A549 (cell line): ENCODE measurements around the gene TNS3. TPM values are rescaled to one million over a fixed set of nuclear protein-coding genes. Genes with fewer than 3 reads are reported as not detected.

Source experiments
- ATAC-seq, 2 experiments: fragments of 200-7000 bp in 1 of 2; fragments of >200 bp in 1 of 2; cut with Nextera tagmentation in 1 of 2; cut with Tn5 transposase in 1 of 2; 3 replicates each; pipeline versions ENCODE4 v1.8.0 to v1.9.1; 2018 to 2020; ENCODE audit warnings: mild to moderate bottlenecking in 1 of 2, moderate library complexity in 1 of 2
- CTCF ChIA-PET: fragments of 300-600 bp; sonication (Branson Sonifier 250); formaldehyde crosslinking; extraction: SDS; loops from one replicate; lab custom pipeline; 2021; ENCODE audit warnings: antibody characterized with exemption, inconsistent platforms; lab: Yijun Ruan, JAX
- POLR2A ChIA-PET: fragments of 350-600 bp; formaldehyde crosslinking; extraction: SDS; loops from one replicate; lab custom pipeline; 2021; ENCODE audit warnings: antibody characterized with exemption, inconsistent platforms; lab: Yijun Ruan, JAX
- DNase-seq, 2 experiments: peaks; one replicate each; pipeline versions ENCODE4 v3.0.0 to v3.0.0-alpha.2; 2011 to 2016; ENCODE audit warnings: low read depth in 1 of 2, low spot score in 1 of 2
- FAIRE-seq: peaks from 2 replicates; lab custom pipeline; 2011; peaks lifted over from hg19 to GRCh38; lab: Jason Lieb, UNC
- H3K27ac ChIP-seq, 2 experiments: fragments of >200 bp; sonication (Bioruptor Twin); formaldehyde crosslinking; 3 replicates each; pipeline ENCODE4 v1.5.1; 2016 to 2017
- H3K4me1 ChIP-seq: fragments of >200 bp; sonication (Bioruptor Twin); formaldehyde crosslinking; 3 replicates; pipeline ENCODE4 v1.6.1; 2016
- H3K4me2 ChIP-seq: fragments of >200 bp; sonication (Bioruptor Twin); formaldehyde crosslinking; 3 replicates; pipeline ENCODE4 v1.6.1; 2016
- H3K4me3 ChIP-seq: fragments of >200 bp; sonication (Bioruptor Twin); formaldehyde crosslinking; 3 replicates; pipeline ENCODE4 v1.5.1; 2016
- H3K9me3 ChIP-seq: fragments of >200 bp; sonication (Bioruptor Twin); formaldehyde crosslinking; 3 replicates; pipeline ENCODE4 v1.6.1; 2016
- BHLHE40 ChIP-seq: IDR thresholded peaks from 2 replicates; pipeline ENCODE4 v1.6.1; 2012; ENCODE audit warnings: low read depth, low read length, inconsistent platforms
- CBX2 ChIP-seq: fragments of 200-600 bp; sonication (generic); IDR thresholded peaks from 2 replicates; pipeline ENCODE4 v1.6.1; 2016; ENCODE audit warnings: low read depth, mild to moderate bottlenecking, borderline replicate concordance
- CBX8 ChIP-seq: fragments of 200-600 bp; sonication (generic); IDR thresholded peaks from 2 replicates; pipeline ENCODE4 v1.6.1; 2016
- CEBPB ChIP-seq, 2 experiments: fragments of >200 bp in 1 of 2; sonication (Bioruptor Twin) in 1 of 2; formaldehyde crosslinking in 1 of 2; IDR thresholded peaks; 2 replicates each; pipeline ENCODE4 v1.6.1; 2012 to 2016
- EP300 ChIP-seq, 2 experiments: fragments of >200 bp; sonication (Bioruptor Twin); formaldehyde crosslinking; IDR thresholded peaks; 2 replicates in 1 of 2; 3 replicates in 1 of 2; pipeline ENCODE4 v1.6.1; 2016 to 2017
- ESRRA ChIP-seq: fragments of 150-350 bp; IDR thresholded peaks from 2 replicates; pipeline ENCODE4 v1.6.1; 2014; ENCODE audit warnings: mild to moderate bottlenecking, low read length, borderline replicate concordance
- FOSB ChIP-seq: fragments of 250-450 bp; sonication (Bioruptor Pico); IDR thresholded peaks from 2 replicates; pipeline ENCODE4 v1.5.0; 2020; ENCODE audit warnings: mild to moderate bottlenecking, moderate library complexity
- FOXS1 ChIP-seq: fragments of 250-450 bp; sonication (Bioruptor Pico); IDR thresholded peaks from 2 replicates; pipeline ENCODE4 v1.5.0; 2020; ENCODE audit warnings: mild to moderate bottlenecking, moderate library complexity
- KDM1A ChIP-seq: fragments of 200-600 bp; sonication (generic); IDR thresholded peaks from 2 replicates; pipeline ENCODE4 v1.6.1; 2016; ENCODE audit warnings: low read depth, mild to moderate bottlenecking
- RARB ChIP-seq: fragments of 250-450 bp; sonication (Bioruptor Pico); IDR thresholded peaks from 2 replicates; pipeline ENCODE4 v1.8.0; 2021; ENCODE audit warnings: mild to moderate bottlenecking, moderate library complexity
- RFX5 ChIP-seq: fragments of 450-650 bp; IDR thresholded peaks from 2 replicates; pipeline ENCODE4 v1.7.1; 2014; ENCODE audit warnings: antibody characterized with exemption, mild to moderate bottlenecking, moderate library complexity
- SMC3 ChIP-seq: fragments of >200 bp; sonication (Bioruptor Twin); formaldehyde crosslinking; IDR thresholded peaks from 3 replicates; pipeline ENCODE4 v1.6.1; 2018; ENCODE audit warnings: inconsistent platforms
- TFCP2L1 ChIP-seq: fragments of 250-450 bp; sonication (Bioruptor Pico); IDR thresholded peaks from 2 replicates; pipeline ENCODE4 v1.5.0; 2021; ENCODE audit warnings: mild to moderate bottlenecking
- ZC3H11A ChIP-seq: fragments of 450-650 bp; IDR thresholded peaks from 2 replicates; pipeline ENCODE4 v1.6.1; 2014; ENCODE audit warnings: antibody characterized with exemption, mild to moderate bottlenecking
- ZSCAN20 ChIP-seq: fragments of 250-450 bp; sonication (Bioruptor Pico); IDR thresholded peaks from 2 replicates; pipeline ENCODE4 v1.8.0; 2022; ENCODE audit warnings: mild to moderate bottlenecking, moderate library complexity
- WGBS: methylation state at CpG from one replicate; pipeline ENCODE4 v1.1.6; 2017; ENCODE audit errors: missing lambda C conversion rate; 5-methylcytosine and 5-hydroxymethylcytosine counted together
- polyA plus RNA-seq, 4 experiments: library from polyadenylated mRNA; depleted of rRNA in 3 of 4; stranded (reverse); fragments of >200 nt; fragmentation: RNase III in 1 of 4; extraction: RNeasy Plus Mini Kit Qiagen cat#74134 plus additional on column Dnase treatment in 1 of 4; gene quantifications; 2 replicates in 3 of 4; 3 replicates in 1 of 4; pipeline ENCODE4 v1.2.3, GENCODE V29; 2011 to 2017
- TF ChIP-seq, protein P1 (sequence below): fragments of 250-450 bp; sonication (Bioruptor Pico); IDR thresholded peaks from 2 replicates; pipeline ENCODE4 v1.5.0; 2020; ENCODE audit warnings: low read depth, mild to moderate bottlenecking, moderate library complexity
- TF ChIP-seq, protein P2 (sequence below): fragments of >200 bp; sonication (Bioruptor Twin); formaldehyde crosslinking; IDR thresholded peaks from 3 replicates; pipeline ENCODE4 v1.6.1; 2016
- TF ChIP-seq, protein P3 (sequence below): fragments of >200 bp; sonication (Bioruptor Twin); formaldehyde crosslinking; IDR thresholded peaks from 2 replicates; pipeline ENCODE4 v1.6.1; 2016

Gene TNS3
- polyA plus RNA-seq, 2 of the 4 experiments (the other 2 are of a cell fraction), result 107 to 134 TPM

DNA sequence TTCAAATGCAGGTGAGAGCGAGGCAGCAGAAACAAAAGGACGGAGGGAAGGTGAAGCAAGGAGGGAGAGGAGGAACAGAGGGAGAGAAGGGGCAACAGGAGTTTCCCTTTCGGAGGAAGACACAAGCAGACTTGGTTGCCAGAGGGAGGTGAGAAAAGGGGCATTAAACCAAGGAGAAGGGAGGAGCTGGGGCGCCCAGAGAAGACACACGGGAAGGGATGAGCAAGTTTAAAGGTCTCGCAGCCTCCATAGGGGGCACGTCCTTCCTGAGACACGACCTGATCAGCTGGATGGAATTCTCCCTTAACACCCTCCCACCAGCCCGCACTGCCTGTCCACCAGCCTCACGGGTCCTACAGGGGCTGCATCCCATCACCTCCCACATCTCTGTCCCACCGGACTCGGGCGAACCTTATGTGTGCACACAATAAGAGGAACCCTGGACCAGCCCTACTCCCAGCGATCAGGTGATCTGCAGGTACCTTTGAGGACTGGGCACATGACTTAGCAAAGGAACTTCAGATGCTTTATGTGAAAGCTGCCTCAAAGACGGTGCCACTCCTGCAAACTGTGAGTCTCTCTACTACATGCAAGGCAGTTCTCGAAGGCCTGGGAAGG lies 251.2 kb downstream of the TNS3 start (continued):
- TF ChIP-seq, protein P1, sequence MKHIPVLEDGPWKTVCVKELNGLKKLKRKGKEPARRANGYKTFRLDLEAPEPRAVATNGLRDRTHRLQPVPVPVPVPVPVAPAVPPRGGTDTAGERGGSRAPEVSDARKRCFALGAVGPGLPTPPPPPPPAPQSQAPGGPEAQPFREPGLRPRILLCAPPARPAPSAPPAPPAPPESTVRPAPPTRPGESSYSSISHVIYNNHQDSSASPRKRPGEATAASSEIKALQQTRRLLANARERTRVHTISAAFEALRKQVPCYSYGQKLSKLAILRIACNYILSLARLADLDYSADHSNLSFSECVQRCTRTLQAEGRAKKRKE (CRISPR knock-in tag), result no peak
- no peak for TF ChIP-seq BHLHE40
- TF ChIP-seq SMC3, result no peak

DNA sequence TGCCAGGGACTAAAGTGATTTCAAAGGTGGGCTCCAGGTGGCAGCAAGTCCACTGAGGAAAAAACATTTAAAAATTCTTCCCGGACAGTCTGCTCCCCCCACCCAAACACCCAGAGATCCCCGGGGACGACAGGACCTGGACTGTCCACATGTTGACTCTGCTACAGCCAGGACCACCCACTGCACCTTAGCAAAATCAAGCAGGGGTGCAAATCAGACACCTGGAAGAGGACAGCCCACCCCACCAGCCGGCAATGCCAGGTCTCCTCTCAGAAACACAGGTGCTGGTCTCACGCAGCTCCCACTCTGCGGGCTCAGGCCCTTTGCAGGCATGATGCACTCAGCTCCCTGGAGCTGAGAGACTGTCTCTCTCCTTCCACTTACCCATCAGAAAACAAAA lies 251.9 kb downstream of the TNS3 start:
- no peak overlapping the region for H3K4me3 ChIP-seq
- CTCF ChIA-PET, result no interaction called here
- DNase-seq (no peak), FAIRE-seq (no peak), ATAC-seq (no peak)
- POLR2A ChIA-PET, result no interaction called here
- H3K4me2 ChIP-seq, result no peak overlapping the region
- H3K9me3 ChIP-seq, result no peaks in the 10 kb centered on the region
- WGBS, result 90% methylated on average over 6 of the region's 6 CpGs
- no peak overlapping the region; a peak in 1 of 6 replicates for H3K27ac ChIP-seq
- TF ChIP-seq, protein P2, sequence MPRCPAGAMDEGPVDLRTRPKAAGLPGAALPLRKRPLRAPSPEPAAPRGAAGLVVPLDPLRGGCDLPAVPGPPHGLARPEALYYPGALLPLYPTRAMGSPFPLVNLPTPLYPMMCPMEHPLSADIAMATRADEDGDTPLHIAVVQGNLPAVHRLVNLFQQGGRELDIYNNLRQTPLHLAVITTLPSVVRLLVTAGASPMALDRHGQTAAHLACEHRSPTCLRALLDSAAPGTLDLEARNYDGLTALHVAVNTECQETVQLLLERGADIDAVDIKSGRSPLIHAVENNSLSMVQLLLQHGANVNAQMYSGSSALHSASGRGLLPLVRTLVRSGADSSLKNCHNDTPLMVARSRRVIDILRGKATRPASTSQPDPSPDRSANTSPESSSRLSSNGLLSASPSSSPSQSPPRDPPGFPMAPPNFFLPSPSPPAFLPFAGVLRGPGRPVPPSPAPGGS, result no peak
- TF ChIP-seq CEBPB (IDR thresholded peaks at IDR 0.05), result no peak
- no peak for TF ChIP-seq CBX8
- TF ChIP-seq TFCP2L1 (CRISPR knock-in tag), result no peak
- TF ChIP-seq ZSCAN20 (CRISPR knock-in tag), result no peak
- TF ChIP-seq ESRRA, result no peak
- no peak for TF ChIP-seq FOXS1 (CRISPR knock-in tag)
- TF ChIP-seq FOSB (CRISPR knock-in tag), result no peak
- peaks cover 27% of the 10 kb centered on the region for H3K4me1 ChIP-seq

DNA sequence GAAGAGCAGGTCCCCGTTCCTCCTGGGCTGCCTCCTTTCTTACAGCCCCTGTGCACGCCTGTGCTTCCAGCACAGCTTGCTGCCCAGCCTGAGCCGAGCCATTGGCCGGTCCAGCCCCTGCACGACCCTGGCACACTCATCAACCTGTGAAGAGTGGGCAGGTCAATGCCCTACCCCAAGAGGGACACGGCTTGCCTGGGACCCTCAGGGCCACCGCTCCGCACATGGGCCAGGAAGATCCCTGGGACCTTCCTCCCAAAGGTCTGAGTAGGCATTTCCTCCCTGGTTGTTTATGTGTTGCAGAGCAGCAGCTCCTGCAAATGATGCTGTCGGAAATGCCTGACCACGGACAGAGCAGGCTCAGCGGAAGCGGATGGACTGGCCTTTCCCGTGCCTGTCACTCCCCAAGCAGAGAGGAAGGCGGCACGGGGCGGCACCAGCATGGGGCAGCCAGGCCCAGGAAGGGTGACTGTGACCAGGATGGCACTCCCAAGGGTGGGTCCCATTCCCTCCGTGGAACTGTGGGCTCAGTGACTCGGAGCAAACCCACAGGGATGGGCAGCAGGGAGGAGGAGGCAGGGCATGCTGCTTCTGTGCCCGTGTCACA lies 252.5 kb downstream of the TNS3 start:
- WGBS, result 91% methylated on average over 16 of the region's 19 CpGs
- Histone ChIP-seq H3K4me3 (no peak overlapping the region), H3K27ac (peak overlapping the region in 1 of 2 experiments; percentile 3; a peak in 1 of 6 replicates), H3K9me3 (no peaks in the 10 kb centered on the region), H3K4me2 (no peak overlapping the region), H3K4me1 (peaks cover 27% of the 10 kb centered on the region)
- no peak for DNase-seq
- ATAC-seq, result no peak
- ChIA-PET CTCF (interaction anchor here (1.0 kb wide), 1 partner anchor 457 kb away, joined by 3 read pairs; no protein-coding TSS in a partner anchor), POLR2A (no interaction called here)
- no peak for FAIRE-seq
- no peak for TF ChIP-seq KDM1A
- TF ChIP-seq, protein P3, sequence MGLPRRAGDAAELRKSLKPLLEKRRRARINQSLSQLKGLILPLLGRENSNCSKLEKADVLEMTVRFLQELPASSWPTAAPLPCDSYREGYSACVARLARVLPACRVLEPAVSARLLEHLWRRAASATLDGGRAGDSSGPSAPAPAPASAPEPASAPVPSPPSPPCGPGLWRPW, result no peak
- no peak for TF ChIP-seq RARB (CRISPR knock-in tag)
- no peak for TF ChIP-seq CBX2

DNA sequence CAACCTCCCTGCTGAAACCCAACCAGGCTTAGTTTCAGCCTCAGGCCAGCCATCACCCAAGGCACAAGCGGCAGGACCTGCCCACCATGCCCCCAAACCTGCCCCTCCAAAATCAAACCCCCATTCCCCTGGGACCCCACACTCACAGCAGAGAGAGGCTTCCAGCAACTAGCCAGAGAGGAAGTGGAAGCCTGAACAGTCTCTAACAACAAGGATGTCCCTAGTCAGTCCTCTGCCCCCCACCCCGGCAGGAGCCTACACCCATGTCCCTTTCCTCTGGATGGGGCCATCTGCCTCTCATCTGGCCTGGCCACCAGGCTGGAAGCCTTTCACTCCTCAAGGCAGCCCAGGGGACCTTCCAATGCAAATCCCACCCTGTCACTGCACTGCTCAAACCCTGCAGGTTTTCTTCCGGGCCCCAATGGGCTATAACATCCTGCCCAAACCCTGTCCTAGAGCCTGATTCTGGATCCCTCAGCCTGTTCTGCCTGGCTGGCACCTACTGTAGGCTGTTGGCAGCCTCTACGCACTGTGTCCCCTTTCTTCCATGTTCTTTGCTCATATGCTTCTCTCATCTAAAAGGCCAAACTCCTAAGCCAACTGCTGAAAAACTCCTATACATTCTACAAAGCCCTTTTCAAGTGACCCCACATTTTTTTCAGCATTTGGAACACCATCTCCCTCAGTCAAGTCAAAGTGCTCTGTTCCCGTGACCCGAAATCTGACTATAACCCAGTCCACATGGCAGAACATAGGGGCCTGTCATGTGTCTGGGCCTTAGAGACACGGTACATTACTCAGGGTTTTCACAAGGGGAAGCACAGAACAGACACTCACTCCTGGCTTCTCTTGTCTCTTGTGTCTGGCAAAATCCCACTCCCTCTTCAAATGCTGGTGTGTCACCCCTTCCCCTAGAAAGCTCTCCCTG lies 253.3 kb downstream of the TNS3 start:
- CTCF ChIA-PET, result interaction anchor here (1.0 kb wide), 1 partner anchor 458 kb away, joined by 3 read pairs; no protein-coding TSS in a partner anchor
- Histone ChIP-seq H3K4me1 (peaks cover 24% of the 10 kb centered on the region), H3K4me3 (no peak overlapping the region), H3K9me3 (no peaks in the 10 kb centered on the region), H3K4me2 (no peak overlapping the region)
- POLR2A ChIA-PET, result no interaction called here
- WGBS, result 95% methylated on average over 7 of the region's 7 CpGs
- no peak for FAIRE-seq
- ATAC-seq, result peak in 1 of 2 experiments; percentile 2; a peak in 3 of 6 replicates
- DNase-seq, result no peak
- no peak for TF ChIP-seq ZC3H11A
- TF ChIP-seq RFX5, result no peak
- no peak for TF ChIP-seq FOXS1 (CRISPR knock-in tag)
- no peak for TF ChIP-seq EP300 (IDR thresholded peaks at IDR 0.05)
- TF ChIP-seq, protein P3, result no peak
- TF ChIP-seq, all 56 proteins: peak for 0
- H3K27ac ChIP-seq, result peak overlapping the region in 1 of 2 experiments; percentile 47; a peak in 2 of 6 replicates
